Measurements from ENCODE around the gene ARL8B. TPM values are rescaled to one million over a fixed set of nuclear protein-coding genes. Genes with fewer than 3 reads are reported as not detected.

Gene ARL8B
- total RNA-seq, 3 donors from 2014 or later: 47.2 to 68.5 (median 52.3) TPM

DNA sequence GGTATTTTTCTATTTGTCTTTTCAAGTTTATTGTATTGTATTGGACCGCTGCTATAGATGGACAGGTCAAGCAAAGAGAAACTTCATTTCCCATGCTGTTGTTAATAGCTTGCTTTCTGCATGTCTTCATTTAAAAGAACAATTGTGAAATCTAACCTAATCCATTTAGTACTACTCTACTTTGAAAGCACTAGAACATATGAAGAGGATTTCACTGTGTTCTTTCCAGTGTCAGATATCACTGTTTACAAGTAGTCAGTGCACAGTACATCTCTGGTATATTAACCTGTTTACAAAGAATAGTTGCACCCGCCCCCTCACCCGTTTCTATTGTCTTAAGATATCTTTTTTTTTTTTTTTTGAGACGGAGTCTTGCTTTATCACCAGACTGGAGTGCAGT lies 43.6 kb downstream of the ARL8B start:
- Histone ChIP-seq H3K36me3 (no peaks in the 10 kb centered on the region), H3K27me3 (no peaks in the 10 kb centered on the region), H3K4me3 (no peak overlapping the region), H3K4me1 (no peaks in the 10 kb centered on the region), H3K27ac (no peak overlapping the region), H3K9me3 (no peaks in the 10 kb centered on the region)
- TF ChIP-seq POLR2A (IDR thresholded peaks at IDR 0.05) (no peak), POLR2AphosphoS5 (IDR thresholded peaks at IDR 0.05) (no peak), CTCF (IDR thresholded peaks at IDR 0.05) (no peak)
- no peak for DNase-seq (ENCODE audit: low spot score in 2 of 2)
- intact Hi-C loops (cut with DNase I; ENCODE audit: low total_unique reads): no loop called here

DNA sequence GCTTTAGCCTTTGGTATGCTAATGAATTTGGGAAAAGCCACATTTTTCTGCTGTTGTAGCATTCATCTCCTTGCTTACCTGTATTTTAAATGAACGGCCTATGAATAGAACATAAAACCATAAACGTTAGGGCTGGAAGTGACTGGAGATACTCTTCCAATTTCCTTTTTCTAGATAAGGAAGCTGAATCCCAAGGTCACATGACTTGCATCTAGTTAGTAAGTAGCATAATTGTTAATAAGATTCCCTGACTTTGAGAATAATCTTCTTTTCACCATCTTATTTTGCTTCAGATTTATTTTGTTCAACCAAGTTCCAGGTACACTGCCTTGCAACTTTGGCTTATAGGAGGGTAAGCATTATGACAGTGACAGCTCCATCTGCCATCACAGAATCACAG lies 44.8 kb downstream of the ARL8B start:
- Histone ChIP-seq H3K4me1 (no peaks in the 10 kb centered on the region), H3K4me3 (no peak overlapping the region)
- no peak for DNase-seq (ENCODE audit: low spot score in 2 of 2)

DNA sequence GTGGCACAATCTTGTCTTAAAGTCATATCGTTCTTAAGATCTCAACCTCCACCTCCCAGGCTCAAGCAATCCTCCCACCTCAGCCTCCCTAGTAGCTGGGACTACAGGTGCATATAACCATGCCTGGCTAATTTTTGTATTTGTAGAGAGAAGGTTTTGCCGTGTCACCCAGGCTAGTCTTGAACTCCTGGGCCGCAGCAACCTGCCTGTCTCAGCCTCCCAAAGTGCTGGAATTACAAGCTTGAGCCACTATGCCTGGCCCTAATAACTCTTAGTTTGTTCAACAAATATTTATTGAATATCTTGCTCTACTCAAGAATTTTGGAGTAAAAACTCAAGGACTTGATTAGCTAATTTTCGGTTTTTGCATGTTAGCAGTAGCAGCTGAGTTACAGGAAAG lies 46.0 kb downstream of the ARL8B start:
- no peaks in the 10 kb centered on the region for H3K4me1 ChIP-seq
- intact Hi-C loops (cut with DNase I; ENCODE audit: low total_unique reads): no loop called here
- TF ChIP-seq CTCF (IDR thresholded peaks at IDR 0.05) (no peak), POLR2AphosphoS5 (IDR thresholded peaks at IDR 0.05) (no peak)
- H3K9me3 ChIP-seq: no peaks in the 10 kb centered on the region
- H3K27me3 ChIP-seq: no peaks in the 10 kb centered on the region
- no peak overlapping the region for H3K27ac ChIP-seq
- H3K4me3 ChIP-seq: no peak overlapping the region
- no peak for DNase-seq (ENCODE audit: low spot score in 2 of 2)
- peaks cover 4% of the 10 kb centered on the region for H3K36me3 ChIP-seq

More for the DNA sequence above, 44.8 kb downstream of the ARL8B start:
- intact Hi-C loops (cut with DNase I; ENCODE audit: low total_unique reads): no loop called here
- H3K27me3 ChIP-seq: no peaks in the 10 kb centered on the region
- H3K9me3 ChIP-seq: no peaks in the 10 kb centered on the region
- no peaks in the 10 kb centered on the region for H3K36me3 ChIP-seq
- TF ChIP-seq CTCF (IDR thresholded peaks at IDR 0.05) (no peak), POLR2A (IDR thresholded peaks at IDR 0.05) (no peak), POLR2AphosphoS5 (IDR thresholded peaks at IDR 0.05) (no peak)
- no peak overlapping the region for H3K27ac ChIP-seq

DNA sequence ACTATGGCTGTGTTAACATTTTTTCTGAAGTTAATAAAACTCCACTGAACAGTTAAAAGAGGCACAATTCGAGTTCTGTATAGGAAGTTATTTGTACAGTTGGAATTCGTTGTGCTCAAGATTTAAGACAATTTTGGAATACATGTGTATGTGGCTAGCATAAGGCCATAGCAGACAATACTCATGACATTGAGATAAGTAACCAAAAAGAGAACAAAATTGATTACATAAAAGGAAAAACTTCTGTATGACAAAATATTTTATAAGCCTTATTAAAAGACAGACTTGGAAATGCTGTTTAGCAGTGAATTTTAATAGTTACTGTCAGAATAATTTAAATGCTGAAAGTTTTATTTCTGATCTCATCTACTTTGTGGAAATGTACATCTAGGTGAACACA lies 47.7 kb downstream of the ARL8B start:
- no peak for TF ChIP-seq POLR2AphosphoS5 (IDR thresholded peaks at IDR 0.05)
- TF ChIP-seq POLR2A (IDR thresholded peaks at IDR 0.05): no peak
- no peak for TF ChIP-seq CTCF (IDR thresholded peaks at IDR 0.05)
- Histone ChIP-seq H3K9me3 (no peaks in the 10 kb centered on the region), H3K36me3 (peaks cover 4% of the 10 kb centered on the region), H3K27me3 (no peaks in the 10 kb centered on the region), H3K4me1 (no peaks in the 10 kb centered on the region), H3K27ac (no peak overlapping the region), H3K4me3 (no peak overlapping the region)
- intact Hi-C loops (cut with DNase I; ENCODE audit: low total_unique reads): no loop called here
- no peak for DNase-seq (ENCODE audit: low spot score in 2 of 2)

- Histone ChIP-seq H3K9me3 (no peaks in the 10 kb centered on the region), H3K36me3 (peaks cover 4% of the 10 kb centered on the region), H3K27ac (no peak overlapping the region), H3K27me3 (no peaks in the 10 kb centered on the region), H3K4me1 (no peaks in the 10 kb centered on the region), H3K4me3 (no peak overlapping the region)
- intact Hi-C loops (cut with DNase I; ENCODE audit: low total_unique reads): no loop called here
- TF ChIP-seq POLR2A (IDR thresholded peaks at IDR 0.05): no peak
- TF ChIP-seq CTCF (IDR thresholded peaks at IDR 0.05): no peak
- TF ChIP-seq POLR2AphosphoS5 (IDR thresholded peaks at IDR 0.05): no peak
- no peak for DNase-seq (ENCODE audit: low spot score in 2 of 2)
These were observed 48.9 kb downstream of the ARL8B start for GRCh38 chr3:5170975-5171374.

All from breast epithelium (tissue), 4 donors.